ENCODE measurements around the gene PCGF2.
A peak's percentile ranks its signal among the peaks of the same experiment; 100 is the strongest.

The PCGF2 gene

GRCh38 chr17:38703742-38704605 lies 44.2 kb downstream of the PCGF2 start:
- TF ChIP-seq CTCF (conservative IDR thresholded peaks at IDR 0.05; ENCODE audit: control insufficient read depth, insufficient read depth, low read depth, low read length): no peak
- peak overlapping the region; percentile 80 for H3K4me3 ChIP-seq (ENCODE audit: control insufficient read depth, low read depth, low read length)
- peak; percentile 26 for DNase-seq (ENCODE audit: low read depth)

GRCh38 chr17:38702916-38703741 lies 45.0 kb downstream of the PCGF2 start:
- TF ChIP-seq CTCF (conservative IDR thresholded peaks at IDR 0.05; ENCODE audit: control insufficient read depth, insufficient read depth, low read depth, low read length): no peak
- peak overlapping the region; percentile 80 for H3K4me3 ChIP-seq (ENCODE audit: control insufficient read depth, low read depth, low read length)
- no peak for DNase-seq (ENCODE audit: low read depth)

DNA sequence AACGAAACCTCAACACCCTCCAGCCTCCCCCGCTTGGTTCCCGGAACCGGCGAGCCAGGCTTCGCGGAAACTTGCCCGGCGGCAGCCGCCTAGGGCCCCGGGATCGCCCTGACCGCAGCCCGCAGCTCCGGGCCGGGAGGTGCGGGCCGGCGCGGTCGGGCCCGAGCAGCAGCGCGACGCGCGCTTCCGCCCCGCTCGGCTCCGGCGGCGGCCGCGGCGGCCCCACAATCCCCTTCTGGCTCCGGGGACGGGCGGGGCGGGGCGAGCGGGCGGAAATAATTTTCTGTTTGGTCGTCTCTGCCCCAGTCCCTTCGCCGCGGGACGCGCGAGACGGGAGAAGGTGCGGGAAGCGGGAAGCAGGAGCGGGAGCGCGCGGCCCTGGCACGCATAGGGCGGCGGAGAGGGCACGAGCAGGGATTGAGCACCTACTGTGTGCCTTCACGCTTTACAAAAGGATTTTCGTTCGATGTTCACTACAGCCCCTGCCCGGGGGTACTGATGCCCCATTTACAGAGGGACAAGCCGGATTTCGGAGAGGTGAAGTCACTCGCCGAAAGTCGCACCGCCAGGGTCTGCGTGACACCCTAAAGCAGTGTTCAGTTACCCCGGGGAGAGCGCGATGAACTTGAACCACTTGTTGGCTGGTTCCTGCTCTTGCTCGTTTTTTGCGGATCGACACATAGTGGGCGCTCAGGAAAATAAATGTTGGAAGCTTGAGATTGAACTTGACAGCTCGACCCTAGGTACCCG lies 45.8 kb downstream of the PCGF2 start:
- TF ChIP-seq CTCF (conservative IDR thresholded peaks at IDR 0.05; ENCODE audit: control insufficient read depth, insufficient read depth, low read depth, low read length): no peak
- H3K4me3 ChIP-seq (ENCODE audit: control insufficient read depth, low read depth, low read length): peak overlapping the region; percentile 80
- peak; percentile 75 for DNase-seq (ENCODE audit: low read depth)

DNA sequence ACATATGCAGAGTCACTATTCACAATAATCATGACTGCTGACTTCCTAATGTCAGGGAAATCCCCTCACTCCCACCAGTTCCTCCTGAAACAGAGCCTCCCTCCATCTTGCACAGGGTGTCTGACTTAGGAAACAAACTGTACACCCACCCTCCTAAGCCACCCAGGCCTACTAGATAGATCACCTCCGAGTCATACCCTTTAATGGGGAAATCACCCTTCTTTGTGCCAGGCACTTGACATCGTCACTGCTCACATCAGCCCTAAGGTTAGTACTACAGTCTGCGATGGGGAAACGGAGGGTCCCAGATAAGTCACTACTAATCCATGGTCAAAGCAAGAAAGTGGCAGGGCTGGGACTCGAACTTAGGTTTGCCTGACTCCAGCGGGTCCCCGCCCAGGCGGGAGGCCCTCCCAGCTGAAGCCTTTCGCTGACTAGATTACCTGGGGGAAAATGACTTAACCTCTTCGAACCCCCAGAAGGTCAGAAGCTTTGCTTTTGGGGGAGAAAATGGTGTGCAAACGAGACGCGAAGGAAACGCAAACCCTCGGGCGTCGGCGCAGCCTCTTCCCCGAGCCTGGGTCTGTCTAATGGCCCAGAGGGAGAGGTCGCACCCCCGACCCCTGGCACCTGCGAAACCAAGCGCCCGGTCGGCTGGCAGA lies 46.5 kb downstream of the PCGF2 start:
- no peak for TF ChIP-seq CTCF (conservative IDR thresholded peaks at IDR 0.05; ENCODE audit: control insufficient read depth, insufficient read depth, low read depth, low read length)
- peak; percentile 33 for DNase-seq (ENCODE audit: low read depth)
- peak overlapping the region; percentile 62 for H3K4me3 ChIP-seq (ENCODE audit: control insufficient read depth, low read depth, low read length)

DNA sequence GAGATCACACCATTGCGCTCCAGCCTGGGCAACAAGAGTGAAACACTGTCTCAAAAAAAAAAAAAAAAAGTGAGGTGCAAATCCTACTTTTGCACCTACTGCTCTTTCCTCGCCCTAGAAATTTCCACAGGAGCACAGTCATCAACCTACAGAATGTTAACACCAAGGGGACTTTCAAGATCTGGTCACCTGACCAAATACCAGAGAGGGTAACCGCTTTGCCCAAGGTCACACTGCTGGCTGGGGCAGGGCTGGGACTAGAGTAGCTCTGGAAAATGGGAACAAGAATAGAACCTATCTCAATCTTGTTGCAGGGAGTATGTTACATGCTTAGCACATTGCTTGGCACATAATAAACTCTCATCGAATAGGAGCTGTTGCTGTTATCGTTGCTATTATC lies 49.4 kb downstream of the PCGF2 start:
- no peak for DNase-seq (ENCODE audit: low read depth)
- H3K4me3 ChIP-seq (ENCODE audit: control insufficient read depth, low read depth, low read length): no peak overlapping the region
- no peak for TF ChIP-seq CTCF (conservative IDR thresholded peaks at IDR 0.05; ENCODE audit: control insufficient read depth, insufficient read depth, low read depth, low read length)
